HepG2 (cell line): Measurements from ENCODE around the gene FBXO44. TPM values are rescaled to one million over a fixed set of nuclear protein-coding genes. Genes with fewer than 3 reads are reported as not detected.

Experiments
- CHD4 ChIP-seq: fragments of 200-600 bp; sonication (generic); IDR thresholded peaks from 2 replicates; pipeline ENCODE4 v1.7.0; 2017; ENCODE audit warnings: mild to moderate bottlenecking, low read length, borderline replicate concordance
- ZNF597 ChIP-seq: sonication (generic); formaldehyde crosslinking; IDR thresholded peaks from 2 replicates; pipeline ENCODE4 v1.5.0; 2020; ENCODE audit warnings: missing genetic modification reagents
- ZNF609 ChIP-seq: sonication (generic); formaldehyde crosslinking; IDR thresholded peaks from 2 replicates; pipeline ENCODE4 v1.4.0; 2020; ENCODE audit warnings: mild to moderate bottlenecking, missing genetic modification reagents, borderline replicate concordance
- polyA plus RNA-seq, 8 experiments: library from polyadenylated mRNA; depleted of rRNA in 3 of 8; stranded (reverse) in 7 of 8; unstranded in 1 of 8; fragments of >200 nt; fragmentation: Illumina TruSeq in 4 of 8; extraction: Trizol in 4 of 8; gene quantifications; 2 replicates each; pipeline versions ENCODE4 v1.2.1 to v1.2.3, GENCODE V29; 2011 to 2016; ENCODE audit warnings: low read depth in 4 of 8, missing spikeins in 1 of 8, mixed read lengths in 1 of 8; ENCODE audit not compliant: insufficient read depth in 1 of 8
- total RNA-seq, 5 experiments: library from RNA; depleted of rRNA; stranded (reverse); fragments of >200 nt; fragmentation: Illumina TruSeq; extraction: Trizol; gene quantifications; 2 replicates each; pipeline ENCODE4 v1.2.3, GENCODE V29; 2016; ENCODE audit warnings: low read depth in 1 of 5
- TF ChIP-seq, protein P1 (sequence below): sonication (generic); formaldehyde crosslinking; conservative IDR thresholded peaks from 2 replicates; pipeline ENCODE4 v1.4.0; 2020; ENCODE audit warnings: missing genetic modification reagents

The FBXO44 gene
- total and polyA plus RNA-seq, 2 of the 13 experiments (the other 11 are each of a cell fraction or from before 2014, with no cell fraction given) = 22.4 to 27.9 TPM

GRCh38 chr1:11671205-11671543, 16.5 kb downstream of the FBXO44 start (continued):
- TF ChIP-seq, protein P1, sequence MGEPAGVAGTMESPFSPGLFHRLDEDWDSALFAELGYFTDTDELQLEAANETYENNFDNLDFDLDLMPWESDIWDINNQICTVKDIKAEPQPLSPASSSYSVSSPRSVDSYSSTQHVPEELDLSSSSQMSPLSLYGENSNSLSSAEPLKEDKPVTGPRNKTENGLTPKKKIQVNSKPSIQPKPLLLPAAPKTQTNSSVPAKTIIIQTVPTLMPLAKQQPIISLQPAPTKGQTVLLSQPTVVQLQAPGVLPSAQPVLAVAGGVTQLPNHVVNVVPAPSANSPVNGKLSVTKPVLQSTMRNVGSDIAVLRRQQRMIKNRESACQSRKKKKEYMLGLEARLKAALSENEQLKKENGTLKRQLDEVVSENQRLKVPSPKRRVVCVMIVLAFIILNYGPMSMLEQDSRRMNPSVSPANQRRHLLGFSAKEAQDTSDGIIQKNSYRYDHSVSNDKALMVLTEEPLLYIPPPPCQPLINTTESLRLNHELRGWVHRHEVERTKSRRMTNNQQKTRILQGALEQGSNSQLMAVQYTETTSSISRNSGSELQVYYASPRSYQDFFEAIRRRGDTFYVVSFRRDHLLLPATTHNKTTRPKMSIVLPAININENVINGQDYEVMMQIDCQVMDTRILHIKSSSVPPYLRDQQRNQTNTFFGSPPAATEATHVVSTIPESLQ (CRISPR knock-in tag) = no peak
- no peak for TF ChIP-seq ZNF609 (CRISPR knock-in tag)
- TF ChIP-seq CHD4 = 0 out of 2 replicates have a peak, but pooled peaks have one; percentile 15
- no peak for TF ChIP-seq ZNF597 (CRISPR knock-in tag)
- TF ChIP-seq, all 625 proteins: peak for 9
